HG02588 (cell line): ENCODE results near the gene SLC8A3.

ENCODE experiments used
- ATAC-seq: cut with Tn5 transposase; IDR thresholded peaks from one replicate; pipeline ENCODE4 v1.9.1; 2021; ENCODE audit warnings: mild to moderate bottlenecking, moderate library complexity; ENCODE audit not compliant: unreplicated experiment

Gene SLC8A3

GRCh38 chr14:70004791-70005190 lies 184.0 kb downstream of the SLC8A3 start:
- no peak for ATAC-seq

GRCh38 chr14:70002589-70003346 lies 186.0 kb downstream of the SLC8A3 start:
- no peak for ATAC-seq

GRCh38 chr14:70000601-70001000 lies 188.2 kb downstream of the SLC8A3 start:
- peak; percentile 47 for ATAC-seq

- ATAC-seq = no peak
These were observed 189.5 kb downstream of the SLC8A3 start for GRCh38 chr14:69999261-69999674.

- ATAC-seq = no peak
These were observed 190.9 kb downstream of the SLC8A3 start for GRCh38 chr14:69997849-69998248.

- no peak for ATAC-seq
These were observed 192.5 kb downstream of the SLC8A3 start for GRCh38 chr14:69996216-69996615.
